Measurements from ENCODE around the gene SH2D7.

The SH2D7 gene

GRCh38 chr15:78059110-78059839 is 33.1 kb upstream of the SH2D7 start:
- Histone ChIP-seq H3K27ac (ENCODE audit: low read depth, low read length) (peak overlapping the region; percentile 97), H3K4me1 (ENCODE audit: control insufficient read depth in 5 of 5, insufficient read depth in 5 of 5, low read length in 5 of 5) (peaks cover 18 to 95% (median 86%) of the 10 kb centered on the region in 5 donors), H3K4me3 (ENCODE audit: low read depth in 1 of 5, low read length in 5 of 5) (no peak overlapping the region)

DNA sequence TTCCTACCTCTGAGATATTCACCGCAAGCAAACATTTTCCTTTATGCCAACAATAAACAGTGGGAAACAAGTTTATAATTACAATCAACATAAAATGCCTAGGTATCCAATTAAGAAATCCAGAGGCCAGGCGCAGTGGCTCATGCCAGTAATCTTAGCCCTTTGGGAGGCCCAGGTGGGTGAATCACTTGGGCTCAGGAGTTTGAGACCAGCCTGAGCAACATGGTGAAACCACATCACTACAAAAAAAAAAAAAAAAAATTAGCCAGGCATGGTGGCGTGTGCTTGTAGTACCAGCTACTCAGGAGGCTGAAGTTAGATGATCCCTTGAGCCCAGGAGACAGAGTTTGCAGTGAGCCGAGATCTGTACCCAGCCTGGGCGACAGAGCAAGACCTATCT is 32.1 kb upstream of the SH2D7 start:
- Histone ChIP-seq H3K9me3 (ENCODE audit: control insufficient read depth in 5 of 5, low read length in 5 of 5) (no peaks in the 10 kb centered on the region), H3K27ac (ENCODE audit: low read depth, low read length) (peak overlapping the region; percentile 97), H3K4me3 (ENCODE audit: low read depth in 1 of 5, low read length in 5 of 5) (no peak overlapping the region), H3K27me3 (ENCODE audit: control insufficient read depth in 5 of 5, insufficient read depth in 4 of 5, low read length in 5 of 5) (no peaks in the 10 kb centered on the region), H3K36me3 (ENCODE audit: control insufficient read depth in 5 of 5, insufficient read depth in 5 of 5, low read length in 5 of 5) (no peaks in the 10 kb centered on the region), H3K9ac (ENCODE audit: low read length in 5 of 5) (peak overlapping the region in 3 of 5 donors; percentile 33 to 57 (median 48)), H3K4me1 (ENCODE audit: control insufficient read depth in 5 of 5, insufficient read depth in 5 of 5, low read length in 5 of 5) (peaks cover 19 to 95% (median 86%) of the 10 kb centered on the region in 5 donors)

More at GRCh38 chr15:78059110-78059839, 33.1 kb upstream of the SH2D7 start:
- no peaks in the 10 kb centered on the region for H3K36me3 ChIP-seq (ENCODE audit: control insufficient read depth in 5 of 5, insufficient read depth in 5 of 5, low read length in 5 of 5)
- H3K9me3 ChIP-seq (ENCODE audit: control insufficient read depth in 5 of 5, low read length in 5 of 5): no peaks in the 10 kb centered on the region
- H3K9ac ChIP-seq (ENCODE audit: low read length in 5 of 5): peak overlapping the region in 2 of 5 donors; percentile 48 to 57
- no peaks in the 10 kb centered on the region for H3K27me3 ChIP-seq (ENCODE audit: control insufficient read depth in 5 of 5, insufficient read depth in 4 of 5, low read length in 5 of 5)

DNA sequence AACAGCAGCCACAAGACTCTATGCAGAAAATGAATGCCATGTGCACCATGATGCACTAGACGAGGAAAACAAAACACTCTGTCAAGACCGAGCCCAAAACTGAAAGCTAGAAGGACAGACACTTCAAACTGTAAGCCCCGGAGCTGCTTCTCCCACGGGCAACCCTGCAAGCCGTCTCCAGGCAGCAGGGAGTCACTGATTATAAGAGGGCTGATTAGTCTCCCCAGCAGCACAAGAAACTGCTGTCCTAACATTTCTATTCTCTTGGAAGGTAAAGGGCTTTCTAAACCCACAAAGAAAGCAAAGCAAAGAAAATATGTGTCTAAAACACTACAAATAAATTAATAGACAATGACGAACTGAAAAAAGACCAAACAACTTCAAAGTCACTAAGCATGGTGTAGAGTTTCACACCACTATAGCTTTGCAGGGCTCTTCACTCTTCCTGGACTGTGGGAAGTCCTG is 30.4 kb upstream of the SH2D7 start:
- Histone ChIP-seq H3K9ac (ENCODE audit: low read length in 5 of 5) (peak overlapping the region in 3 of 5 donors; percentile 8 to 61 (median 42)), H3K4me3 (ENCODE audit: low read depth in 1 of 5, low read length in 5 of 5) (peak overlapping the region in 4 of 5 donors; percentile 3 to 45 (median 36)), H3K9me3 (ENCODE audit: control insufficient read depth in 5 of 5, low read length in 5 of 5) (no peaks in the 10 kb centered on the region), H3K27me3 (ENCODE audit: control insufficient read depth in 5 of 5, insufficient read depth in 4 of 5, low read length in 5 of 5) (no peaks in the 10 kb centered on the region), H3K27ac (ENCODE audit: low read depth, low read length) (peak overlapping the region; percentile 98), H3K36me3 (ENCODE audit: control insufficient read depth in 5 of 5, insufficient read depth in 5 of 5, low read length in 5 of 5) (no peaks in the 10 kb centered on the region), H3K4me1 (ENCODE audit: control insufficient read depth in 5 of 5, insufficient read depth in 5 of 5, low read length in 5 of 5) (peaks cover 20 to 95% (median 86%) of the 10 kb centered on the region in 5 donors)

- peak overlapping the region; percentile 98 for H3K27ac ChIP-seq (ENCODE audit: low read depth, low read length)
- H3K9me3 ChIP-seq (ENCODE audit: control insufficient read depth in 5 of 5, low read length in 5 of 5): no peaks in the 10 kb centered on the region
- H3K4me1 ChIP-seq (ENCODE audit: control insufficient read depth in 5 of 5, insufficient read depth in 5 of 5, low read length in 5 of 5): peaks cover 23 to 95% (median 86%) of the 10 kb centered on the region in 5 donors
- H3K27me3 ChIP-seq (ENCODE audit: control insufficient read depth in 5 of 5, insufficient read depth in 4 of 5, low read length in 5 of 5): no peaks in the 10 kb centered on the region
- peak overlapping the region in 2 of 5 donors; percentile 57 to 61 for H3K9ac ChIP-seq (ENCODE audit: low read length in 5 of 5)
- H3K36me3 ChIP-seq (ENCODE audit: control insufficient read depth in 5 of 5, insufficient read depth in 5 of 5, low read length in 5 of 5): no peaks in the 10 kb centered on the region
- no peak overlapping the region for H3K4me3 ChIP-seq (ENCODE audit: low read depth in 1 of 5, low read length in 5 of 5)
These were observed 29.1 kb upstream of the SH2D7 start for GRCh38 chr15:78063217-78063616.

DNA sequence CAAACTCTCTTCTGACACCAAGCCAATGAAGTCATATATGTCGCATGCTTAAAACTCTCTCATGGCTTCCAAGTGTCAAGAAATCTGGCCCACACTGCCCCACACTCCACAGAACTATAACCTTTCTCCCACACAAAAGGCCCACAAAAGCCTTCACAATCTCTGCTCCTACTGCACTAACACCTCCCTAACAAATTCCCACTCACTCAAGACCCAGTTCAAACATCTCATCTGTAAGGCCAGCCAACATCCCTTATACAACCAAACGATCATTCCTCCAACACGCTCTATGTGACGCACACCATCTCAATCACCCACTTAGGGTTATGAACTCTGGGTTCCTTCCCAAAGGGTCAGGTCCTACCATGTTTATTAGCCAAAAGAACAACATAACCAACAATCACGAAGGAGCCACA is 28.4 kb upstream of the SH2D7 start:
- no peaks in the 10 kb centered on the region for H3K9me3 ChIP-seq (ENCODE audit: control insufficient read depth in 5 of 5, low read length in 5 of 5)
- H3K4me1 ChIP-seq (ENCODE audit: control insufficient read depth in 5 of 5, insufficient read depth in 5 of 5, low read length in 5 of 5): peaks cover 30 to 95% (median 86%) of the 10 kb centered on the region in 5 donors
- no peaks in the 10 kb centered on the region for H3K36me3 ChIP-seq (ENCODE audit: control insufficient read depth in 5 of 5, insufficient read depth in 5 of 5, low read length in 5 of 5)
- H3K9ac ChIP-seq (ENCODE audit: low read length in 5 of 5): peak overlapping the region in 2 of 5 donors; percentile 57 to 61
- H3K27me3 ChIP-seq (ENCODE audit: control insufficient read depth in 5 of 5, insufficient read depth in 4 of 5, low read length in 5 of 5): no peaks in the 10 kb centered on the region
- peak overlapping the region in 1 of 5 donors; percentile 5 for H3K4me3 ChIP-seq (ENCODE audit: low read depth in 1 of 5, low read length in 5 of 5)
- peak overlapping the region; percentile 98 for H3K27ac ChIP-seq (ENCODE audit: low read depth, low read length)

- H3K4me3 ChIP-seq (ENCODE audit: low read depth in 1 of 5, low read length in 5 of 5): no peak overlapping the region
- no peaks in the 10 kb centered on the region for H3K36me3 ChIP-seq (ENCODE audit: control insufficient read depth in 5 of 5, insufficient read depth in 5 of 5, low read length in 5 of 5)
- peaks cover 30 to 95% (median 86%) of the 10 kb centered on the region in 5 donors for H3K4me1 ChIP-seq (ENCODE audit: control insufficient read depth in 5 of 5, insufficient read depth in 5 of 5, low read length in 5 of 5)
- H3K27me3 ChIP-seq (ENCODE audit: control insufficient read depth in 5 of 5, insufficient read depth in 4 of 5, low read length in 5 of 5): no peaks in the 10 kb centered on the region
- peak overlapping the region; percentile 98 for H3K27ac ChIP-seq (ENCODE audit: low read depth, low read length)
- H3K9me3 ChIP-seq (ENCODE audit: control insufficient read depth in 5 of 5, low read length in 5 of 5): no peaks in the 10 kb centered on the region
- peak overlapping the region in 4 of 5 donors; percentile 3 to 82 (median 53) for H3K9ac ChIP-seq (ENCODE audit: low read length in 5 of 5)
These were observed 27.8 kb upstream of the SH2D7 start for GRCh38 chr15:78064544-78064943.

- Histone ChIP-seq H3K27ac (ENCODE audit: low read depth, low read length) (peak overlapping the region; percentile 98), H3K36me3 (ENCODE audit: control insufficient read depth in 5 of 5, insufficient read depth in 5 of 5, low read length in 5 of 5) (no peaks in the 10 kb centered on the region), H3K4me1 (ENCODE audit: control insufficient read depth in 5 of 5, insufficient read depth in 5 of 5, low read length in 5 of 5) (peaks cover 32 to 95% (median 87%) of the 10 kb centered on the region in 5 donors), H3K9ac (ENCODE audit: low read length in 5 of 5) (peak overlapping the region; percentile 42 to 82 (median 50)), H3K27me3 (ENCODE audit: control insufficient read depth in 5 of 5, insufficient read depth in 4 of 5, low read length in 5 of 5) (no peaks in the 10 kb centered on the region), H3K4me3 (ENCODE audit: low read depth in 1 of 5, low read length in 5 of 5) (peak overlapping the region in 2 of 5 donors; percentile 28 to 30), H3K9me3 (ENCODE audit: control insufficient read depth in 5 of 5, low read length in 5 of 5) (no peaks in the 10 kb centered on the region)
These were observed 27.0 kb upstream of the SH2D7 start for GRCh38 chr15:78065284-78065872.

DNA sequence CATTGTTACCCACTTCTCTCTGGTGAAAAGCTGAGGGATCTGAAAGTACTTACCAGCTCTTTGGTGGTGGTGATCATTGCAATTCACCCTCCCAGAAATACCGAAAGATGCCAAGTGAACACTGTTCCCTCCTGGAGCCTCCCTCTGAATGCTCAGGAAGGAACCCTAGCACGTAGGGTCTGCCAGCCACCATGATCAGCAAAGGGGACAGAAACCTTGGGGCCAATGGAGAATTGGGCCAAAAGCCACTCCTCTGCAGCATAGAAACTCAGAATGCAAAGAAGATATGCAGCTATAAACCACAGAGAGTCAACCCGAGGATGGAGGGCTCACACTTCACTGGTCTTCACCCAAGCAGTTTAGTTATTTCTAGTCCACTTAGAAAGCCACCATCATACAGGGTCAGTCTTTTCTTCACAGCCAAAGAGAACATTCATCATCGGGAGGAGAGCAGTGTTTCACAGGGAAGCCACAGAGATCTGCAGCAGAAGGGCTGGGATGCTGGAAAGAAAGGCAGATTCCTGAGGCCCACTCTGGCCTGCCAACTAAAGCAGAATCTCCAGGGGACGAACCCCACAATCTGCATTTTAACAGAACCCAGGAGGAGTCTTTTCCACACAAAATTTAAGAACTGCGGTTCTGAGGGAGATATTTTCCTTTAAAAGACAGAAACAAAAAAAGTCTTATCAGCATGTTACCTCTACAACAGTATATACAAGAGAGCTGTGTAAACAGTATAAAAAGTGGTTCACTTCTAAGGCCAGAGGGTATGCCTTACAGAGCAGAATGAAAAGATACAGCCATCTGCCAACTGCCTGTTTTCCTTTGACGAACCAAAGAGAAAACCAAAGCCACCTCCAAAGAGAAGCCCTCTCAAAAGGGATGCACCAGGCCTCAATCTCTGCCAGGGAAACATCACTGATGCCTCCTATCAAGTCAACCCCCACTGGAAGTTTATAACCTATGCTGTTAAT is 26.1 kb upstream of the SH2D7 start:
- H3K27ac ChIP-seq (ENCODE audit: low read depth, low read length): peak overlapping the region; percentile 98
- H3K9ac ChIP-seq (ENCODE audit: low read length in 5 of 5): peak overlapping the region in 3 of 5 donors; percentile 1 to 68 (median 50)
- H3K4me3 ChIP-seq (ENCODE audit: low read depth in 1 of 5, low read length in 5 of 5): no peak overlapping the region
- H3K36me3 ChIP-seq (ENCODE audit: control insufficient read depth in 5 of 5, insufficient read depth in 5 of 5, low read length in 5 of 5): no peaks in the 10 kb centered on the region
- no peaks in the 10 kb centered on the region for H3K27me3 ChIP-seq (ENCODE audit: control insufficient read depth in 5 of 5, insufficient read depth in 4 of 5, low read length in 5 of 5)
- H3K4me1 ChIP-seq (ENCODE audit: control insufficient read depth in 5 of 5, insufficient read depth in 5 of 5, low read length in 5 of 5): peaks cover 32 to 96% (median 92%) of the 10 kb centered on the region in 5 donors
- H3K9me3 ChIP-seq (ENCODE audit: control insufficient read depth in 5 of 5, low read length in 5 of 5): no peaks in the 10 kb centered on the region

DNA sequence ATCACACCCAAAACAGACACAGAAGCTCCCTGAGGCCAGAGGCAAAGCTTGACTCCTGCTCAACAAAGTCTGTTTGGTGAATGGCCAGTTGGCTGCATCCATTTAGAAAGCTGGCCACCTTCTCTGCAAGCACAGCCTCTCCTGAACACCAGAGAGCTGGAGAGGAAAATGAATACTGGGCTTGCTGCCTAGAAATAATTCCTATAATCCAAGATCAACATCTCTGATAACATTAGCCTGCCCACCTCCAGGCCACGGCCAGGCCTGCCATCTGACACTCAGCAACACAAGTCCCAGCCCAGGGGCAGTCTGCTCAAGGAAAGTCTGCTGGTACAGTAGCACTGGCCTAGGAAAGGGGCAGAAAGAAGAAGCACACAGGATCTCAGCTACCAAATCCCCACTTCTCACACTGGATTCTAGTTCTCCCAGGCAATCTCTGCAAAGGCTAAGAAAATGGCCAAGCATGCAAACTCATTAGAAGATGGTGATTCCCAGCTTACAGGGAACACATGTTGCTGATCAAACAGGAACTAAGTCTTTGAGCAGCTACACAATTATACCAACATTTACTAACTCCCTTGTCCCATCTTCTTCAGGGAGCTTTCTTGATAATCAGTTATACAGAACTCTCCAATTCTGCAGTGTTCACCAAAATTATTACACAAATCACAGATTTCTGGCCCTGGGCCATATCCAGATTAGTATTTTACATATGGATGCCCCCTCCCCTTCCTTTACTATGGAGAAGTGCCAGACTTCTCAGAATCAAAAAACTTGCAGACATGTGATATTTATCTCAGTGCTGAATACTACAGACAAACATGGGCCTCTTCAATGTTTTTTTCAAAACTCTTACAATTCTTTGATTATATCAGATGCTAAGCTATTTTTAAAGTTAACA is 24.8 kb upstream of the SH2D7 start:
- Histone ChIP-seq H3K27me3 (ENCODE audit: control insufficient read depth in 5 of 5, insufficient read depth in 4 of 5, low read length in 5 of 5) (no peaks in the 10 kb centered on the region), H3K4me3 (ENCODE audit: low read depth in 1 of 5, low read length in 5 of 5) (no peak overlapping the region), H3K4me1 (ENCODE audit: control insufficient read depth in 5 of 5, insufficient read depth in 5 of 5, low read length in 5 of 5) (peaks cover 34 to 100% (median 97%) of the 10 kb centered on the region in 5 donors), H3K36me3 (ENCODE audit: control insufficient read depth in 5 of 5, insufficient read depth in 5 of 5, low read length in 5 of 5) (no peaks in the 10 kb centered on the region), H3K9ac (ENCODE audit: low read length in 5 of 5) (peak overlapping the region in 2 of 5 donors; percentile 7 to 34), H3K9me3 (ENCODE audit: control insufficient read depth in 5 of 5, low read length in 5 of 5) (no peaks in the 10 kb centered on the region), H3K27ac (ENCODE audit: low read depth, low read length) (peak overlapping the region; percentile 98)
